Smooth muscle cell (in vitro differentiated cells): ENCODE data around the gene UVSSA. TPM values are rescaled to one million over a fixed set of nuclear protein-coding genes. Genes with fewer than 3 reads are reported as not detected.

Source experiments
- DNase-seq: peaks from one replicate; lab custom pipeline; 2025; ENCODE audit not compliant: unreplicated experiment; lab: John Stamatoyannopoulos, UW
- H2AFZ ChIP-seq: fragments of 200-600 bp; sonication (generic); 2 replicates; pipeline ENCODE4 v1.6.0; 2016; ENCODE audit warnings: antibody characterized with exemption, low read depth, mild to moderate bottlenecking
- H3F3A ChIP-seq: fragments of 200-600 bp; sonication (generic); 2 replicates; pipeline ENCODE4 v1.6.0; 2017; ENCODE audit warnings: antibody characterized with exemption, low read depth
- H3K27ac ChIP-seq: fragments of 200-600 bp; sonication (generic); 2 replicates; pipeline ENCODE4 v1.5.1; 2016; ENCODE audit warnings: low read depth, mild to moderate bottlenecking
- H3K27me3 ChIP-seq: fragments of 200-600 bp; sonication (generic); 2 replicates; pipeline ENCODE4 v1.6.1; 2016; ENCODE audit warnings: low read depth, mild to moderate bottlenecking
- H3K36me3 ChIP-seq: fragments of 200-600 bp; sonication (generic); 2 replicates; pipeline ENCODE4 v1.5.1; 2016; ENCODE audit warnings: low read depth
- H3K4me1 ChIP-seq: fragments of 200-600 bp; sonication (generic); 2 replicates; pipeline ENCODE4 v1.5.1; 2016; ENCODE audit warnings: low read depth
- H3K4me2 ChIP-seq: fragments of 200-600 bp; sonication (generic); 2 replicates; pipeline ENCODE4 v1.6.0; 2016; ENCODE audit warnings: mild to moderate bottlenecking
- H3K4me3 ChIP-seq: fragments of 200-600 bp; sonication (generic); 2 replicates; pipeline ENCODE4 v1.5.1; 2016; ENCODE audit warnings: mild to moderate bottlenecking
- H3K79me2 ChIP-seq: fragments of 200-600 bp; sonication (generic); 2 replicates; pipeline ENCODE4 v1.6.0; 2016; ENCODE audit warnings: low read depth, mild to moderate bottlenecking
- H3K9ac ChIP-seq: fragments of 200-600 bp; sonication (generic); 2 replicates; pipeline ENCODE4 v1.6.0; 2016; ENCODE audit warnings: low read depth
- H3K9me3 ChIP-seq: fragments of 200-600 bp; sonication (generic); replicated peaks from 2 replicates; pipeline ENCODE4 v1.5.1; 2016; ENCODE audit warnings: low read depth
- H4K20me1 ChIP-seq: fragments of 200-600 bp; sonication (generic); 2 replicates; pipeline ENCODE4 v1.6.0; 2016; ENCODE audit warnings: low read depth
- CTCF ChIP-seq: fragments of 200-600 bp; sonication (generic); IDR thresholded peaks from 2 replicates; pipeline ENCODE4 v1.5.1; 2017; ENCODE audit warnings: borderline replicate concordance, mild to moderate bottlenecking, antibody characterized with exemption; ENCODE audit not compliant: insufficient read depth, poor library complexity, severe bottlenecking
- WGBS: methylation state at CpG from one replicate; pipeline ENCODE4 v1.1.7; 2016; ENCODE audit warnings: low lambda C conversion rate; 5-methylcytosine and 5-hydroxymethylcytosine counted together
- polyA plus RNA-seq: library from polyadenylated mRNA; unstranded; fragments of >200 nt; fragmentation: Nextera tagmentation; extraction: Ambion mirVana; gene quantifications from 2 replicates; pipeline ENCODE4 v1.2.1, GENCODE V29; 2016
- total RNA-seq: library from RNA; depleted of rRNA; stranded (reverse); fragments of >200 nt; gene quantifications from 2 replicates; pipeline ENCODE4 v1.2.3, GENCODE V29; 2014

Gene UVSSA
- total and polyA plus RNA-seq, 2 experiments from 2014 or later, result 9.0 to 13.0 TPM

GRCh38 chr4:1312821-1313640 is 34.0 kb upstream of the UVSSA start:
- peaks cover 61% of the 10 kb centered on the region for H3K79me2 ChIP-seq
- no peak overlapping the region for H3K4me2 ChIP-seq
- H3K4me3 ChIP-seq, result no peak overlapping the region
- H3K36me3 ChIP-seq, result no peaks in the 10 kb centered on the region
- H2AFZ ChIP-seq, result no peak overlapping the region
- H3K9me3 ChIP-seq, result no peaks in the 10 kb centered on the region
- 97% methylated on average over 20 of the region's 20 CpGs for WGBS
- no peak overlapping the region for H3K27ac ChIP-seq
- peaks cover 76% of the 10 kb centered on the region for H4K20me1 ChIP-seq
- H3F3A ChIP-seq, result peaks cover 17% of the 10 kb centered on the region
- no peak for TF ChIP-seq CTCF
- peaks cover 13% of the 10 kb centered on the region for H3K4me1 ChIP-seq
- H3K9ac ChIP-seq, result no peak overlapping the region
- H3K27me3 ChIP-seq, result no peaks in the 10 kb centered on the region
- DNase-seq, result no peak

- no peaks in the 10 kb centered on the region for H3K4me1 ChIP-seq
- H3K4me3 ChIP-seq, result no peak overlapping the region
- no peak overlapping the region for H3K27ac ChIP-seq
- 97% methylated on average over 26 of the region's 28 CpGs for WGBS
- H2AFZ ChIP-seq, result no peak overlapping the region
- H3K4me2 ChIP-seq, result no peak overlapping the region
- H3K27me3 ChIP-seq, result no peaks in the 10 kb centered on the region
- H3K36me3 ChIP-seq, result no peaks in the 10 kb centered on the region
- TF ChIP-seq CTCF, result no peak
- no peaks in the 10 kb centered on the region for H3F3A ChIP-seq
- no peaks in the 10 kb centered on the region for H3K9me3 ChIP-seq
- H3K9ac ChIP-seq, result no peak overlapping the region
- DNase-seq, result no peak
- H4K20me1 ChIP-seq, result peaks cover 63% of the 10 kb centered on the region
- peaks cover 43% of the 10 kb centered on the region for H3K79me2 ChIP-seq
Measured at GRCh38 chr4:1315306-1315705, 31.7 kb upstream of the UVSSA start.

- WGBS, result 97% methylated on average over 22 of the region's 27 CpGs
- H3K27ac ChIP-seq, result no peak overlapping the region
- H3K36me3 ChIP-seq, result no peaks in the 10 kb centered on the region
- H3K79me2 ChIP-seq, result peaks cover 36% of the 10 kb centered on the region
- H3K9me3 ChIP-seq, result no peaks in the 10 kb centered on the region
- H3K4me1 ChIP-seq, result no peaks in the 10 kb centered on the region
- H2AFZ ChIP-seq, result no peak overlapping the region
- no peak overlapping the region for H3K4me3 ChIP-seq
- H4K20me1 ChIP-seq, result peaks cover 56% of the 10 kb centered on the region
- H3F3A ChIP-seq, result no peaks in the 10 kb centered on the region
- DNase-seq, result no peak
- no peaks in the 10 kb centered on the region for H3K27me3 ChIP-seq
- H3K4me2 ChIP-seq, result no peak overlapping the region
- no peak overlapping the region for H3K9ac ChIP-seq
- no peak for TF ChIP-seq CTCF
Measured at GRCh38 chr4:1315836-1316536, 31.0 kb upstream of the UVSSA start.
